Left hindlimb (tissue), 1 donor: ENCODE results near the gene RAB5IF.
"Not testable (repeated sequence)": the region's sequence is repeated elsewhere in the genome, so short reads cannot be mapped to it uniquely, and the experiment has no call there.

Source experiments
- DNase-seq: peaks from one replicate; pipeline ENCODE4 v3.0.0-alpha.2; 2018

Gene RAB5IF

GRCh38 chr20:36587388-36588070 lies 18.1 kb upstream of the RAB5IF start:
- DNase-seq = no peak

- DNase-seq = no peak
Observed at GRCh38 chr20:36591281-36591680, 14.3 kb upstream of the RAB5IF start.

GRCh38 chr20:36591854-36592641 lies 13.5 kb upstream of the RAB5IF start:
- DNase-seq = no peak

- no peak for DNase-seq
Observed at GRCh38 chr20:36593347-36593929, 12.1 kb upstream of the RAB5IF start.

GRCh38 chr20:36599912-36600345 lies 5.7 kb upstream of the RAB5IF start:
- no peak for DNase-seq

GRCh38 chr20:36601540-36601939 lies 4.0 kb upstream of the RAB5IF start:
- no peak for DNase-seq

GRCh38 chr20:36604952-36605398 lies 604 bp upstream of the RAB5IF start:
- no peak for DNase-seq

- DNase-seq = no peak
Observed at GRCh38 chr20:36606158-36607066, 833 bp downstream of the RAB5IF start.

GRCh38 chr20:36607586-36608387 lies 2.2 kb downstream of the RAB5IF start:
- DNase-seq = no peak

GRCh38 chr20:36608388-36608728 lies 2.8 kb downstream of the RAB5IF start:
- not testable (repeated sequence) for DNase-seq

- DNase-seq = no peak
Observed at GRCh38 chr20:36611625-36612024, 6.0 kb downstream of the RAB5IF start.

- no peak for DNase-seq
Observed at GRCh38 chr20:36613974-36614373, 8.4 kb downstream of the RAB5IF start.

GRCh38 chr20:36614781-36615557 lies 9.4 kb downstream of the RAB5IF start:
- no peak for DNase-seq

GRCh38 chr20:36620917-36621316 lies 15.3 kb downstream of the RAB5IF start:
- DNase-seq = no peak

- no peak for DNase-seq
Observed at GRCh38 chr20:36623444-36623843, 17.9 kb downstream of the RAB5IF start.

GRCh38 chr20:36624068-36624943 lies 18.7 kb downstream of the RAB5IF start:
- no peak for DNase-seq

GRCh38 chr20:36624944-36625324 lies 19.4 kb downstream of the RAB5IF start:
- DNase-seq = no peak

- DNase-seq = no peak
Observed at GRCh38 chr20:36628076-36628475, 22.5 kb downstream of the RAB5IF start.

GRCh38 chr20:36629719-36630681 lies 24.4 kb downstream of the RAB5IF start:
- DNase-seq = no peak
